SKM-1 treated with dmso at 0.1 percent for 144 hours (cell line): ENCODE results near the gene BEGAIN.
"Not testable (repeated sequence)": the region's sequence is repeated elsewhere in the genome, so short reads cannot be mapped to it uniquely, and the experiment has no call there.

Experiments
- DNase-seq: peaks from one replicate; lab custom pipeline; 2025; ENCODE audit not compliant: unreplicated experiment; lab: John Stamatoyannopoulos, UW

The BEGAIN gene

GRCh38 chr14:100525615-100526014 is 61.6 kb downstream of the BEGAIN start:
- DNase-seq, result no peak

- no peak for DNase-seq
Observed at GRCh38 chr14:100524933-100525243, 62.3 kb downstream of the BEGAIN start.

- no peak for DNase-seq
Observed at GRCh38 chr14:100524233-100524932, 62.8 kb downstream of the BEGAIN start.

GRCh38 chr14:100523843-100524169 is 63.4 kb downstream of the BEGAIN start:
- DNase-seq, result no peak

GRCh38 chr14:100523131-100523842 is 63.9 kb downstream of the BEGAIN start:
- DNase-seq, result no peak

GRCh38 chr14:100522616-100523099 is 64.6 kb downstream of the BEGAIN start:
- DNase-seq, result no peak

GRCh38 chr14:100506053-100506452 is 81.2 kb downstream of the BEGAIN start:
- not testable (repeated sequence) for DNase-seq

- no peak for DNase-seq
Observed at GRCh38 chr14:100504372-100505078, 82.7 kb downstream of the BEGAIN start.

GRCh38 chr14:100503251-100503650 is 84.0 kb downstream of the BEGAIN start:
- DNase-seq, result no peak

GRCh38 chr14:100502622-100503220 is 84.5 kb downstream of the BEGAIN start:
- DNase-seq, result no peak

GRCh38 chr14:100500128-100500527 is 87.1 kb downstream of the BEGAIN start:
- no peak for DNase-seq

GRCh38 chr14:100498068-100498467 is 89.1 kb downstream of the BEGAIN start:
- DNase-seq, result no peak

GRCh38 chr14:100495917-100496316 is 91.3 kb downstream of the BEGAIN start:
- no peak for DNase-seq

- DNase-seq, result no peak
Observed at GRCh38 chr14:100494645-100495044, 92.6 kb downstream of the BEGAIN start.

GRCh38 chr14:100490252-100490651 is 97.0 kb downstream of the BEGAIN start:
- no peak for DNase-seq

- DNase-seq, result no peak
Observed at GRCh38 chr14:100488057-100488456, 99.2 kb downstream of the BEGAIN start.

- DNase-seq, result no peak
Observed at GRCh38 chr14:100487304-100487703, 99.9 kb downstream of the BEGAIN start.
